Activated CD8-positive, alpha-beta T cell treated with anti-CD3 and anti-CD28 coated beads for 36 hours (primary cell): ENCODE data around the gene STX3. TPM values are rescaled to one million over a fixed set of nuclear protein-coding genes. Genes with fewer than 3 reads are reported as not detected.
"Not testable (repeated sequence)": the region's sequence is repeated elsewhere in the genome, so short reads cannot be mapped to it uniquely, and the experiment has no call there.

Experiments used
- ATAC-seq: fragments of 200-7000 bp; cut with Tn5 transposase; one replicate; pipeline ENCODE4 v1.10.0; 2021; ENCODE audit warnings: mild to moderate bottlenecking, moderate library complexity
- CTCF ChIA-PET: fragments of 350-600 bp; sonication (Branson Sonifier 250); formaldehyde crosslinking; loops from one replicate; lab custom pipeline; 2021; ENCODE audit warnings: antibody characterized with exemption; lab: Charles Lee
- POLR2A ChIA-PET: fragments of 350-600 bp; sonication (Branson Sonifier 250); formaldehyde crosslinking; loops from one replicate; lab custom pipeline; 2021; ENCODE audit warnings: antibody characterized with exemption; lab: Charles Lee
- DNase-seq: peaks from one replicate; pipeline ENCODE4 v3.0.0-alpha.2; 2020
- H3K27ac Mint-ChIP-seq: one replicate; pipeline ENCODE4 v1.8.0; 2021; ENCODE audit warnings: mild to moderate bottlenecking, mixed read lengths
- H3K27me3 Mint-ChIP-seq: one replicate; pipeline ENCODE4 v1.8.0; 2021; ENCODE audit warnings: mixed read lengths
- H3K36me3 Mint-ChIP-seq: one replicate; pipeline ENCODE4 v1.8.0; 2021; ENCODE audit warnings: low read depth, mixed read lengths
- H3K4me1 Mint-ChIP-seq: one replicate; pipeline ENCODE4 v1.8.0; 2021; ENCODE audit warnings: low read depth, mixed read lengths
- H3K4me3 Mint-ChIP-seq: one replicate; pipeline ENCODE4 v1.8.0; 2021; ENCODE audit warnings: mild to moderate bottlenecking, moderate library complexity, mixed read lengths
- H3K9me3 Mint-ChIP-seq: one replicate; pipeline ENCODE4 v1.8.0; 2021; ENCODE audit warnings: mixed read lengths
- intact Hi-C: fragments of 100-400 bp; cut with micrococcal nuclease; formaldehyde crosslinking; loops from one replicate; pipeline ENCODE4 v1.10.0; 2022
- total RNA-seq, 2 experiments: library from RNA; stranded (reverse); gene quantifications; one replicate each; pipeline ENCODE4 v1.2.3, GENCODE V29; 2021
- TF ChIP-seq, protein P1 (sequence below): fragments of 200-600 bp; IDR thresholded peaks from one replicate; pipeline ENCODE4 v1.8.0; 2022; ENCODE audit warnings: antibody characterized with exemption, mild to moderate bottlenecking

STX3 gene
- total RNA-seq, 2 experiments from 2014 or later, result 8.3 to 9.5 TPM

DNA sequence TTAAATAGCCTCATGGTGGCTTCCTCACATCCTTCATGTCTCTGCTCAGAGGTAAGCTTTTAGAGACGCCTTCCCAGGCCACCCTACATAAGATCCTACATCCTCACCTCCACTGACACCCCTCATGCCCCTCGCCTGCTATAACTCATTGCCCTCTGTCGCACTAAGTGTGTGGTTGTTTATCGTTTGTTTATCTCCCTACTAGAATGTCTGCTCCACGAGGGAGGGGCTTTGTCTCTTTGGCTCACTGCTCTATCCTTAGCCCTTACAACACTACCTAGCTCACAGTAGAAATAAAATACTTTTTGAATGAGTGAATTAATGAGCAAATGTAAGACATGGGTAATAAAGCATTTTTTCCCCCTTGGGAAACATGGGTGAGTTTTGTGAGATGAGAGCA is 91.4 kb downstream of the STX3 start:
- H3K4me1 Mint-ChIP-seq, result no peaks in the 10 kb centered on the region
- CTCF ChIA-PET, result no interaction called here
- intact Hi-C loops, result no loop called here
- TF ChIP-seq, protein P1, sequence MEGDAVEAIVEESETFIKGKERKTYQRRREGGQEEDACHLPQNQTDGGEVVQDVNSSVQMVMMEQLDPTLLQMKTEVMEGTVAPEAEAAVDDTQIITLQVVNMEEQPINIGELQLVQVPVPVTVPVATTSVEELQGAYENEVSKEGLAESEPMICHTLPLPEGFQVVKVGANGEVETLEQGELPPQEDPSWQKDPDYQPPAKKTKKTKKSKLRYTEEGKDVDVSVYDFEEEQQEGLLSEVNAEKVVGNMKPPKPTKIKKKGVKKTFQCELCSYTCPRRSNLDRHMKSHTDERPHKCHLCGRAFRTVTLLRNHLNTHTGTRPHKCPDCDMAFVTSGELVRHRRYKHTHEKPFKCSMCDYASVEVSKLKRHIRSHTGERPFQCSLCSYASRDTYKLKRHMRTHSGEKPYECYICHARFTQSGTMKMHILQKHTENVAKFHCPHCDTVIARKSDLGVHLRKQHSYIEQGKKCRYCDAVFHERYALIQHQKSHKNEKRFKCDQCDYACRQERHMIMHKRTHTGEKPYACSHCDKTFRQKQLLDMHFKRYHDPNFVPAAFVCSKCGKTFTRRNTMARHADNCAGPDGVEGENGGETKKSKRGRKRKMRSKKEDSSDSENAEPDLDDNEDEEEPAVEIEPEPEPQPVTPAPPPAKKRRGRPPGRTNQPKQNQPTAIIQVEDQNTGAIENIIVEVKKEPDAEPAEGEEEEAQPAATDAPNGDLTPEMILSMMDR, result no peak
- H3K27ac Mint-ChIP-seq, result no peak overlapping the region
- ATAC-seq (no peak), DNase-seq (no peak)
- H3K36me3 Mint-ChIP-seq, result no peaks in the 10 kb centered on the region
- no peak overlapping the region for H3K4me3 Mint-ChIP-seq
- POLR2A ChIA-PET, result no interaction called here
- H3K27me3 Mint-ChIP-seq, result no peaks in the 10 kb centered on the region
- H3K9me3 Mint-ChIP-seq, result no peaks in the 10 kb centered on the region

DNA sequence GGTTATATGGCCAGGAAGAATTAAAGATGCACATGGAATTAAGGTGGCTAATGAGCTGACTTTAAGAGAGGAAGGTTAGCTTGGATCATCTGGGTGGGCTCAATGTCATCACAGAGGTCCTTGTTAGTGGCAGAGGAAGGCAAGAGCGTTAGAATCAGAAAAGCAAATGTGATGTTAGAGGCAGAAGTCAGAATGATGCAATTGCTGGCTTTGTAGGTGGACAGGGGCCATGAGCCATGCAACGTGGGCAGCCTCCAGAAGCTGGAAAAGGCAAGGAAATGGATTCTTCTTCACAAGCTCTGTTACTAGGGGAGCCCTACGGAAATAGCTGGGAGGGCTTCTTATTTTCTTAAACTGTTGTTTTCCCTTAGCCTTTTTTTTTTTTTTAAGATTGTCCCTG is 92.5 kb downstream of the STX3 start:
- ChIA-PET POLR2A (no interaction called here), CTCF (no interaction called here)
- H3K4me1 Mint-ChIP-seq, result no peaks in the 10 kb centered on the region
- intact Hi-C loops, result no loop called here
- TF ChIP-seq, protein P1, result no peak
- DNase-seq (no peak), ATAC-seq (no peak)
- H3K27ac Mint-ChIP-seq, result no peak overlapping the region
- no peaks in the 10 kb centered on the region for H3K27me3 Mint-ChIP-seq
- H3K9me3 Mint-ChIP-seq, result no peaks in the 10 kb centered on the region
- H3K36me3 Mint-ChIP-seq, result no peaks in the 10 kb centered on the region
- H3K4me3 Mint-ChIP-seq, result no peak overlapping the region

DNA sequence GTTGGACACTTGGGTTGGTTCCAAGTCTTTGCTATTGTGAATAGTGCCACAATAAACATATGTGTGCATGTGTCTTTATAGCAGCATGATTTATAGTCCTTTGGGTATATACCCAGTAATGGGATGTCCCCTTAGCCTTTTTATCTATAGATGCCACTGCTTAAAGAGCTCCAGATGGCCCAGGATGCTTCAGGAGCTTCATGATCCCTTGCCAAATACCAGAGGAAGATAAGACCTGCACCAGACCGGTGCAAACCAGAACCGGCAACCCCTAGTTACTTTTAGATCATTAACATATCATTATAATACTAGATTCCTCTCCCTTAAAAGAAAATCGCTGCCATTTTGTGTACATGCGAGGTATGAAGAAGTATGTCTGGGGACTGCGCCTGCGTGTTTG is 93.3 kb downstream of the STX3 start:
- H3K4me1 Mint-ChIP-seq, H3K27me3 Mint-ChIP-seq, DNase-seq, H3K36me3 Mint-ChIP-seq, H3K9me3 Mint-ChIP-seq, ATAC-seq, intact Hi-C loops, H3K4me3 Mint-ChIP-seq, H3K27ac Mint-ChIP-seq, POLR2A ChIA-PET, CTCF ChIA-PET: not testable (repeated sequence)

DNA sequence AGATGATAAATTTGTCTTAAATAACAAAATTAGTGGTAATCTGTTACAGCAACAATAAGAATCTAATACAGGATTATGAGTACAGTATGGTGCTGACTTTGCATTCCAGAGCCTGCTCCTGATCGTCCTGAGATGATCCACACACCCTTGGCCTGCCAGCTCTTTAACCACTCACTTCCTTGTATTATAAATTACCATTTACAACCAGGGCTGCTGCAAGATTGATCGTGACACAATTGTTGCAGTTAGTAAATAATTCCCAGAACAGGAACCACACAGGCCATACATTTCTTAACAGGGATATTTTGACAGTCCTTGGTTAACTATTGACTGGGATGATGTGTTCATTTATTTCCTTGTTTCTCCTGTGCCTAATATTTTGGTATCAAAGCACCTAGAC is 94.0 kb downstream of the STX3 start:
- H3K27ac Mint-ChIP-seq, result no peak overlapping the region
- ATAC-seq (no peak), DNase-seq (no peak)
- no peaks in the 10 kb centered on the region for H3K27me3 Mint-ChIP-seq
- POLR2A ChIA-PET, result no interaction called here
- H3K4me3 Mint-ChIP-seq, result no peak overlapping the region
- TF ChIP-seq, protein P1, result no peak
- H3K9me3 Mint-ChIP-seq, result no peaks in the 10 kb centered on the region
- H3K4me1 Mint-ChIP-seq, result no peaks in the 10 kb centered on the region
- CTCF ChIA-PET, result no interaction called here
- H3K36me3 Mint-ChIP-seq, result no peaks in the 10 kb centered on the region
- intact Hi-C loops, result no loop called here

DNA sequence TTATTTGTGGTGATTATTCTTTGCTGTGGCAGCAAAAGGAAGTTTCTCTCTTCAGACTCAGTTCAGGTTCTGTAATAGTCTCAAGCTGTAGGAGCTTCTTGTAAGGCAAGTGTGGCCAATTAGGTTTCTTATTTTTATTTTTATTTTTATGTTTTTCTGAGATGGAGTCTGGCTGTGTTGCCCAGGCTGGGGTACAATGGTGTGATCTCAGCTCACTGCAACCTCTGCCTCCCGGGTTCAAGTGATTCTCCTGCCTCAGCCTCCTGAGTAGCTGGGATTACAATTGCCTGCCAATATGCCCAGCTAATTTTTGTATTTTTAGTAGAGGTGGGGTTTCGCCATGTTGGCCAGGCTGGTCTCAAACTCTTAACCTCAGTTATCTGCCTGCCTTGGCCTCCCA is 94.4 kb downstream of the STX3 start:
- intact Hi-C loops, ATAC-seq, POLR2A ChIA-PET, H3K27me3 Mint-ChIP-seq, H3K4me1 Mint-ChIP-seq, CTCF ChIA-PET, H3K9me3 Mint-ChIP-seq, H3K36me3 Mint-ChIP-seq, H3K4me3 Mint-ChIP-seq, DNase-seq, H3K27ac Mint-ChIP-seq: not testable (repeated sequence)

DNA sequence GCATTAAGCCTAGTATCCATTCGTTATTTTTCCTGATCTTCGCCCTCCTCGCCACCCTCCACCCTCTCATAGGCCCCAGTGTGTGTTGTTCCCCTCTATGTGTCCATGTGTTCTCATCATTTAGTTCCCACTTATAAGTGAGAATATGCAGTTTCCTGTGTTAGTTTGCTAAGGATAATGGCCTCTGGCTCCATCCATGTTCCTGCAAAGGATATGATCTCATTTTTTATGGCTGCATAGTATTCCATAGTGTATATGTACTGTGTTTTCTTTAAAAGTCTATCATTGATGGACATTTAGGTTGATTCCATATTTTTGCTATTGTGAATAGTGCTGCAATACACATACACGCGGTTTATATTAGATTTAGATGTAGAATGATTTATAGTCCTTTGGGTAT is 96.2 kb downstream of the STX3 start:
- H3K27me3 Mint-ChIP-seq, DNase-seq, CTCF ChIA-PET, H3K27ac Mint-ChIP-seq, H3K4me3 Mint-ChIP-seq, ATAC-seq, H3K4me1 Mint-ChIP-seq, POLR2A ChIA-PET, H3K36me3 Mint-ChIP-seq, H3K9me3 Mint-ChIP-seq, intact Hi-C loops: not testable (repeated sequence)

DNA sequence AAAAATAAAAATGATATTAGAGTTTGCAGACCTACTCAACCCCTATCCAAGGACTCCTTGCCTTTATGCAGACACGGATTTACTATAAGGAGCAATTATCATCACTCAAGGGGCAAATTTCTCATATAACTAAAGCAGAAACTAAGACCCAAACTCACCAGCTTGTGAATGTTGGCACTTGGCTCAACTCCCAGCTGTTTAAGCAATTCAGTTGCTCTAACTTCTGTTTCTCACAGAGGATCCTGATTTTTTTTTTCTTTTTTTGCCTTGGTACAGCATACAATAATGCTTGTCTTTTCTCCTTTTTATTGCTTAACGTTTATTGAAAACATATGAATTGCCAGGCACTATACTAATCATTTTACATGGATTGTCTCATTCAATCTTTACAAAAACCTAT is 99.7 kb downstream of the STX3 start:
- ATAC-seq (no peak), DNase-seq (no peak)
- Mint-ChIP-seq H3K9me3 (no peaks in the 10 kb centered on the region), H3K4me3 (no peak overlapping the region), H3K27ac (no peak overlapping the region), H3K4me1 (peaks cover 16% of the 10 kb centered on the region), H3K36me3 (no peaks in the 10 kb centered on the region), H3K27me3 (peaks cover 8% of the 10 kb centered on the region)
- TF ChIP-seq, protein P1, result no peak
- POLR2A ChIA-PET, result no interaction called here
- intact Hi-C loops, result no loop called here
- CTCF ChIA-PET, result interaction anchor here (1.5 kb wide), 1 partner anchor 45 kb away, joined by 3 read pairs; the partner anchor contains the start of gene MRPL16
